K562 (cell line): ENCODE data around the gene PNMA3. TPM values are rescaled to one million over a fixed set of nuclear protein-coding genes. Genes with fewer than 3 reads are reported as not detected.
A peak's percentile ranks its signal among the peaks of the same experiment; 100 is the strongest.

Source experiments
- CBX5 ChIP-seq: IDR thresholded peaks from 2 replicates; pipeline ENCODE4 v1.6.1; 2014; ENCODE audit warnings: low read depth, borderline replicate concordance
- CBX8 ChIP-seq: fragments of 200-600 bp; sonication (generic); IDR thresholded peaks from 2 replicates; pipeline ENCODE4 v1.6.1; 2012; ENCODE audit warnings: borderline replicate concordance, mixed run types, low read depth, mild to moderate bottlenecking, moderate library complexity, mixed read lengths, low read length, control low read depth, inconsistent platforms; ENCODE audit not compliant: poor library complexity, severe bottlenecking; ENCODE audit errors: extremely low read depth
- CREB1 ChIP-seq, 2 experiments: sonication (generic) in 1 of 2; formaldehyde crosslinking in 1 of 2; IDR thresholded peaks; 2 replicates each; pipeline versions ENCODE4 v1.6.1 to v1.8.0; 2012 to 2022; ENCODE audit warnings: inconsistent platforms in 1 of 2, mild to moderate bottlenecking in 1 of 2, missing genetic modification reagents in 1 of 2, moderate library complexity in 1 of 2
- DNMT1 ChIP-seq: fragments of 450-650 bp; IDR thresholded peaks from 2 replicates; pipeline ENCODE4 v1.6.1; 2016; ENCODE audit warnings: antibody characterized with exemption, mild to moderate bottlenecking
- PURB ChIP-seq: sonication (generic); formaldehyde crosslinking; IDR thresholded peaks from 2 replicates; pipeline ENCODE4 v1.9.0; 2021; ENCODE audit warnings: low read depth, mild to moderate bottlenecking, missing genetic modification reagents
- TBP ChIP-seq: optimal IDR thresholded peaks from 2 replicates; pipeline ENCODE3; 2011; ENCODE audit warnings: low read depth, low read length, improper control_type of control experiment
- ZBTB5 ChIP-seq: fragments of 450-650 bp; IDR thresholded peaks from 2 replicates; pipeline ENCODE4 v1.6.1; 2017; ENCODE audit warnings: antibody characterized with exemption
- ZNF316 ChIP-seq: fragments of 450-650 bp; IDR thresholded peaks from 2 replicates; pipeline ENCODE4 v1.6.1; 2016
- ZNF655 ChIP-seq: fragments of 250-450 bp; sonication (Bioruptor Pico); IDR thresholded peaks from 2 replicates; pipeline ENCODE4 v1.5.0; 2021
- polyA plus RNA-seq, 8 experiments: library from polyadenylated mRNA; depleted of rRNA in 4 of 8; stranded (reverse) in 5 of 8; unstranded in 3 of 8; fragments of >200 nt; fragmentation: Nextera tagmentation in 2 of 8; fragmentation: Illumina TruSeq in 1 of 8; extraction: Ambion mirVana in 2 of 8; extraction: Trizol in 1 of 8; gene quantifications; 2 replicates each; pipeline versions ENCODE4 v1.2.1 to v1.2.3, GENCODE V29; 2011 to 2014; ENCODE audit warnings: inconsistent platforms in 1 of 8, missing spikeins in 1 of 8
- total RNA-seq, 7 experiments: library from RNA; depleted of rRNA in 6 of 7; stranded (reverse); fragments of >200 nt in 6 of 7; fragmentation: Illumina TruSeq in 2 of 7; extraction: Trizol in 2 of 7; gene quantifications; 2 replicates each; pipeline versions ENCODE4 v1.2.1 to v1.2.3, GENCODE V29; 2011 to 2021; ENCODE audit warnings: low replicate concordance in 1 of 7
- TF ChIP-seq, protein P1 (sequence below): fragments of 450-650 bp; IDR thresholded peaks from 2 replicates; pipeline ENCODE4 v1.6.1; 2016; ENCODE audit warnings: mild to moderate bottlenecking, moderate library complexity
- TF ChIP-seq, protein P2 (sequence below): sonication (generic); formaldehyde crosslinking; IDR thresholded peaks from 2 replicates; pipeline ENCODE4 v1.8.0; 2022; ENCODE audit warnings: mild to moderate bottlenecking, missing genetic modification reagents

PNMA3 gene
- total and polyA plus RNA-seq, 9 of the 15 experiments (the other 6 are each of a cell fraction or from before 2014, with no cell fraction given), result 0.01 to 1.5 (median 0.95) TPM; not detected in 1

- TF ChIP-seq, protein P1, sequence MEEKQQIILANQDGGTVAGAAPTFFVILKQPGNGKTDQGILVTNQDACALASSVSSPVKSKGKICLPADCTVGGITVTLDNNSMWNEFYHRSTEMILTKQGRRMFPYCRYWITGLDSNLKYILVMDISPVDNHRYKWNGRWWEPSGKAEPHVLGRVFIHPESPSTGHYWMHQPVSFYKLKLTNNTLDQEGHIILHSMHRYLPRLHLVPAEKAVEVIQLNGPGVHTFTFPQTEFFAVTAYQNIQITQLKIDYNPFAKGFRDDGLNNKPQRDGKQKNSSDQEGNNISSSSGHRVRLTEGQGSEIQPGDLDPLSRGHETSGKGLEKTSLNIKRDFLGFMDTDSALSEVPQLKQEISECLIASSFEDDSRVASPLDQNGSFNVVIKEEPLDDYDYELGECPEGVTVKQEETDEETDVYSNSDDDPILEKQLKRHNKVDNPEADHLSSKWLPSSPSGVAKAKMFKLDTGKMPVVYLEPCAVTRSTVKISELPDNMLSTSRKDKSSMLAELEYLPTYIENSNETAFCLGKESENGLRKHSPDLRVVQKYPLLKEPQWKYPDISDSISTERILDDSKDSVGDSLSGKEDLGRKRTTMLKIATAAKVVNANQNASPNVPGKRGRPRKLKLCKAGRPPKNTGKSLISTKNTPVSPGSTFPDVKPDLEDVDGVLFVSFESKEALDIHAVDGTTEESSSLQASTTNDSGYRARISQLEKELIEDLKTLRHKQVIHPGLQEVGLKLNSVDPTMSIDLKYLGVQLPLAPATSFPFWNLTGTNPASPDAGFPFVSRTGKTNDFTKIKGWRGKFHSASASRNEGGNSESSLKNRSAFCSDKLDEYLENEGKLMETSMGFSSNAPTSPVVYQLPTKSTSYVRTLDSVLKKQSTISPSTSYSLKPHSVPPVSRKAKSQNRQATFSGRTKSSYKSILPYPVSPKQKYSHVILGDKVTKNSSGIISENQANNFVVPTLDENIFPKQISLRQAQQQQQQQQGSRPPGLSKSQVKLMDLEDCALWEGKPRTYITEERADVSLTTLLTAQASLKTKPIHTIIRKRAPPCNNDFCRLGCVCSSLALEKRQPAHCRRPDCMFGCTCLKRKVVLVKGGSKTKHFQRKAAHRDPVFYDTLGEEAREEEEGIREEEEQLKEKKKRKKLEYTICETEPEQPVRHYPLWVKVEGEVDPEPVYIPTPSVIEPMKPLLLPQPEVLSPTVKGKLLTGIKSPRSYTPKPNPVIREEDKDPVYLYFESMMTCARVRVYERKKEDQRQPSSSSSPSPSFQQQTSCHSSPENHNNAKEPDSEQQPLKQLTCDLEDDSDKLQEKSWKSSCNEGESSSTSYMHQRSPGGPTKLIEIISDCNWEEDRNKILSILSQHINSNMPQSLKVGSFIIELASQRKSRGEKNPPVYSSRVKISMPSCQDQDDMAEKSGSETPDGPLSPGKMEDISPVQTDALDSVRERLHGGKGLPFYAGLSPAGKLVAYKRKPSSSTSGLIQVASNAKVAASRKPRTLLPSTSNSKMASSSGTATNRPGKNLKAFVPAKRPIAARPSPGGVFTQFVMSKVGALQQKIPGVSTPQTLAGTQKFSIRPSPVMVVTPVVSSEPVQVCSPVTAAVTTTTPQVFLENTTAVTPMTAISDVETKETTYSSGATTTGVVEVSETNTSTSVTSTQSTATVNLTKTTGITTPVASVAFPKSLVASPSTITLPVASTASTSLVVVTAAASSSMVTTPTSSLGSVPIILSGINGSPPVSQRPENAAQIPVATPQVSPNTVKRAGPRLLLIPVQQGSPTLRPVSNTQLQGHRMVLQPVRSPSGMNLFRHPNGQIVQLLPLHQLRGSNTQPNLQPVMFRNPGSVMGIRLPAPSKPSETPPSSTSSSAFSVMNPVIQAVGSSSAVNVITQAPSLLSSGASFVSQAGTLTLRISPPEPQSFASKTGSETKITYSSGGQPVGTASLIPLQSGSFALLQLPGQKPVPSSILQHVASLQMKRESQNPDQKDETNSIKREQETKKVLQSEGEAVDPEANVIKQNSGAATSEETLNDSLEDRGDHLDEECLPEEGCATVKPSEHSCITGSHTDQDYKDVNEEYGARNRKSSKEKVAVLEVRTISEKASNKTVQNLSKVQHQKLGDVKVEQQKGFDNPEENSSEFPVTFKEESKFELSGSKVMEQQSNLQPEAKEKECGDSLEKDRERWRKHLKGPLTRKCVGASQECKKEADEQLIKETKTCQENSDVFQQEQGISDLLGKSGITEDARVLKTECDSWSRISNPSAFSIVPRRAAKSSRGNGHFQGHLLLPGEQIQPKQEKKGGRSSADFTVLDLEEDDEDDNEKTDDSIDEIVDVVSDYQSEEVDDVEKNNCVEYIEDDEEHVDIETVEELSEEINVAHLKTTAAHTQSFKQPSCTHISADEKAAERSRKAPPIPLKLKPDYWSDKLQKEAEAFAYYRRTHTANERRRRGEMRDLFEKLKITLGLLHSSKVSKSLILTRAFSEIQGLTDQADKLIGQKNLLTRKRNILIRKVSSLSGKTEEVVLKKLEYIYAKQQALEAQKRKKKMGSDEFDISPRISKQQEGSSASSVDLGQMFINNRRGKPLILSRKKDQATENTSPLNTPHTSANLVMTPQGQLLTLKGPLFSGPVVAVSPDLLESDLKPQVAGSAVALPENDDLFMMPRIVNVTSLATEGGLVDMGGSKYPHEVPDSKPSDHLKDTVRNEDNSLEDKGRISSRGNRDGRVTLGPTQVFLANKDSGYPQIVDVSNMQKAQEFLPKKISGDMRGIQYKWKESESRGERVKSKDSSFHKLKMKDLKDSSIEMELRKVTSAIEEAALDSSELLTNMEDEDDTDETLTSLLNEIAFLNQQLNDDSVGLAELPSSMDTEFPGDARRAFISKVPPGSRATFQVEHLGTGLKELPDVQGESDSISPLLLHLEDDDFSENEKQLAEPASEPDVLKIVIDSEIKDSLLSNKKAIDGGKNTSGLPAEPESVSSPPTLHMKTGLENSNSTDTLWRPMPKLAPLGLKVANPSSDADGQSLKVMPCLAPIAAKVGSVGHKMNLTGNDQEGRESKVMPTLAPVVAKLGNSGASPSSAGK, result peak; percentile 31; the same call in 1 of the 2 replicates
- TF ChIP-seq TBP, result no peak
- TF ChIP-seq PURB (CRISPR knock-in tag), result no peak
- no peak for TF ChIP-seq ZNF655 (CRISPR knock-in tag)
- no peak for TF ChIP-seq CBX8
- TF ChIP-seq CREB1 (IDR thresholded peaks at IDR 0.05), result no peak
- no peak for TF ChIP-seq CREB1 (CRISPR knock-in tag; IDR thresholded peaks at IDR 0.05)
- no peak for TF ChIP-seq DNMT1
- TF ChIP-seq CBX5, result no peak
- no peak for TF ChIP-seq ZNF316
- no peak for TF ChIP-seq ZBTB5
- TF ChIP-seq, protein P2, sequence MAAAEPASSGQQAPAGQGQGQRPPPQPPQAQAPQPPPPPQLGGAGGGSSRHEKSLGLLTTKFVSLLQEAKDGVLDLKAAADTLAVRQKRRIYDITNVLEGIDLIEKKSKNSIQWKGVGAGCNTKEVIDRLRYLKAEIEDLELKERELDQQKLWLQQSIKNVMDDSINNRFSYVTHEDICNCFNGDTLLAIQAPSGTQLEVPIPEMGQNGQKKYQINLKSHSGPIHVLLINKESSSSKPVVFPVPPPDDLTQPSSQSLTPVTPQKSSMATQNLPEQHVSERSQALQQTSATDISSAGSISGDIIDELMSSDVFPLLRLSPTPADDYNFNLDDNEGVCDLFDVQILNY (CRISPR knock-in tag), result no peak
These were observed 23.7 kb upstream of the PNMA3 start (continued) for GRCh38 chrX:153032397-153033118.
